Activated naive CD4-positive, alpha-beta T cell treated with anti-CD3 and anti-CD28 coated beads, Interleukin-2, amount 10 ng/mL, durations not matched to agents 7 days and 5 days (primary cell): ENCODE results near the gene NAGK.

Experiments used
- CTCF ChIA-PET: fragments of 350-600 bp; sonication (Branson Sonifier 250); formaldehyde crosslinking; loops from one replicate; lab custom pipeline; 2021; ENCODE audit warnings: antibody characterized with exemption; lab: Charles Lee
- DNase-seq: peaks from one replicate; pipeline ENCODE4 v3.0.0-alpha.2; 2020
- H3K27ac Mint-ChIP-seq: one replicate; pipeline ENCODE4 v1.8.0; 2021; ENCODE audit warnings: mild to moderate bottlenecking, moderate library complexity, mixed read lengths
- H3K27me3 Mint-ChIP-seq: one replicate; pipeline ENCODE4 v1.8.0; 2021; ENCODE audit warnings: mild to moderate bottlenecking, mixed read lengths
- H3K36me3 Mint-ChIP-seq: one replicate; pipeline ENCODE4 v1.8.0; 2021; ENCODE audit warnings: mixed read lengths
- H3K4me1 Mint-ChIP-seq: one replicate; pipeline ENCODE4 v1.8.0; 2021; ENCODE audit warnings: mixed read lengths
- H3K4me3 Mint-ChIP-seq: one replicate; pipeline ENCODE4 v1.8.0; 2021; ENCODE audit warnings: mild to moderate bottlenecking, moderate library complexity, mixed read lengths
- H3K9me3 Mint-ChIP-seq: one replicate; pipeline ENCODE4 v1.8.0; 2021; ENCODE audit warnings: mixed read lengths

NAGK gene

GRCh38 chr2:71113843-71114242, 45.4 kb downstream of the NAGK start:
- H3K9me3 Mint-ChIP-seq = no peaks in the 10 kb centered on the region
- peaks cover 18% of the 10 kb centered on the region for H3K36me3 Mint-ChIP-seq
- no peak overlapping the region for H3K27ac Mint-ChIP-seq
- H3K4me1 Mint-ChIP-seq = peaks cover 3% of the 10 kb centered on the region
- CTCF ChIA-PET = interaction anchor here (1.0 to 1.4 kb wide), 3 partner anchors 10 to 13 kb away, joined by 3 to 9 read pairs (median 3); no protein-coding TSS in a partner anchor
- no peaks in the 10 kb centered on the region for H3K27me3 Mint-ChIP-seq
- no peak for DNase-seq
- no peak overlapping the region for H3K4me3 Mint-ChIP-seq

DNA sequence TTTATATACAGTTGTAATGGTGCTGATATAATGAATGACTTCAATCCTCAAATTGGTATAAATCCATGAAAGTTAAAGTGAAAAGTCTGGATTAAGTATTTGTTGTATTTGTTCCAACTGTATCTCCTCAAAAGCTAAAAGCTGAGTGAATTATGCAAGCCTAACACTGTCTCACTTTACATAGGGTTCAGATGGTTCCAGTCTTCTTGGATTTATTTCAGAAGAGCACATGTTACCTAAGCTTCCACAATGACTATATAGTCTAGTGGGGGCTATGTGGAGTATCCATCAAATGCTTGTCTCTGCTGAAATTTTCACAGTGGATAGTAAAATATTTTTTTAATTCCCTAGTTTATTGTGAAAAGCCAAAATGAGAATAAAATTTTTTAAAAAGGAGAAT, 48.6 kb downstream of the NAGK start:
- no peak for DNase-seq
- H3K4me3 Mint-ChIP-seq = no peak overlapping the region
- H3K36me3 Mint-ChIP-seq = peaks cover 14% of the 10 kb centered on the region
- no peaks in the 10 kb centered on the region for H3K9me3 Mint-ChIP-seq
- CTCF ChIA-PET = no interaction called here
- peaks cover 3% of the 10 kb centered on the region for H3K4me1 Mint-ChIP-seq
- no peaks in the 10 kb centered on the region for H3K27me3 Mint-ChIP-seq
- H3K27ac Mint-ChIP-seq = no peak overlapping the region

- H3K4me1 Mint-ChIP-seq = no peaks in the 10 kb centered on the region
- CTCF ChIA-PET = interaction anchor here (0.9 kb wide), 1 partner anchor 20 kb away, joined by 6 read pairs; no protein-coding TSS in a partner anchor
- DNase-seq = no peak
- no peak overlapping the region for H3K27ac Mint-ChIP-seq
- H3K4me3 Mint-ChIP-seq = no peak overlapping the region
- H3K27me3 Mint-ChIP-seq = no peaks in the 10 kb centered on the region
- peaks cover 13% of the 10 kb centered on the region for H3K36me3 Mint-ChIP-seq
- H3K9me3 Mint-ChIP-seq = no peaks in the 10 kb centered on the region
Observed at GRCh38 chr2:71120195-71120594, 51.7 kb downstream of the NAGK start.

GRCh38 chr2:71121479-71121878, 53.0 kb downstream of the NAGK start:
- no peaks in the 10 kb centered on the region for H3K27me3 Mint-ChIP-seq
- no peak overlapping the region for H3K27ac Mint-ChIP-seq
- DNase-seq = no peak
- H3K9me3 Mint-ChIP-seq = no peaks in the 10 kb centered on the region
- CTCF ChIA-PET = interaction anchor here (1.1 kb wide), 1 partner anchor 23 kb away, joined by 3 read pairs; no protein-coding TSS in a partner anchor
- H3K4me1 Mint-ChIP-seq = no peaks in the 10 kb centered on the region
- peaks cover 13% of the 10 kb centered on the region for H3K36me3 Mint-ChIP-seq
- H3K4me3 Mint-ChIP-seq = no peak overlapping the region

DNA sequence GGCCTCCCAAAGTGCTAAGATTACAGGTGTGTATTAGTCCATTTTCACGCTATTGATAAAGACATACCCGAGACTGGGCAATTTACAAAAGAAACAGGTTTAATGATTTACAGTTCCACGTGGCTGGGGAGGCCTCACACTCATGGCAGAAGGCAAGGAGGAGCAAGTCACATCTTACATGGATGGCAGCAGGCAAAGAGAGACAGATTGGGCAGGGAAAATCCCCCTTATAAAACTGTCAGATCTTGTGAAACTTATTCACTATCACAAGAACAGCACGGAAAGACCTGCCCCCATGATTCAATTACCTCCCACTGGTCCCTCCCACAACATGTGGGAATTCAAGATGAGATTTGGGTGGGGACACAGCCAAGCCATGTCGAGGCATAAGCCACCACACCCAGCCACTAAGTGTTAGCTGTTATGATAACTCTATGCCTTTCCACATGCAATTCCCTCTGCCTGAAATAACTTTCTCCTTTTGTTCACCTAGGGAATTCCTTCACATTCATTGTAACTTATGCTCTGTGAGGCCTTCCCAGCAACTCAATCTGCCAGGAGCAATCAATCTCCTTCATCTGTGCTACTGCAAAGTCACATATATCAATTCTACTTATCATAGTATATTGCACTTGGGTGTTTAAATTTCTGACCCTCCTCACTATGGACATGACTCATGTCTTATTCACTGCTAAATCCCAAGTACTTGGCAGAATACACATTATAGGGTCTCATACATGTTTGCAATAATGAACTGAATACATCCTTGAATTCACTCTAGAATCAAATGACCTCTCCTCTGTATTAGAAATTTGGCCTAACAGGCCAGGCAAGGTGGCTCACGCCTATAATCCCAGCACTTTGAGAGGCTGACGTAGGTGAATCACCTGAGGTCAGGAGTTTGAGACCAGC, 54.2 kb downstream of the NAGK start:
- H3K9me3 Mint-ChIP-seq = no peaks in the 10 kb centered on the region
- no peaks in the 10 kb centered on the region for H3K4me1 Mint-ChIP-seq
- no peak overlapping the region for H3K27ac Mint-ChIP-seq
- H3K36me3 Mint-ChIP-seq = peaks cover 14% of the 10 kb centered on the region
- CTCF ChIA-PET = interaction anchor here (1.1 kb wide), 1 partner anchor 24 kb away, joined by 3 read pairs; no protein-coding TSS in a partner anchor
- DNase-seq = no peak
- no peaks in the 10 kb centered on the region for H3K27me3 Mint-ChIP-seq
- no peak overlapping the region for H3K4me3 Mint-ChIP-seq

GRCh38 chr2:71125506-71126294, 57.3 kb downstream of the NAGK start:
- CTCF ChIA-PET = interaction anchor here (0.9 kb wide), 1 partner anchor 25 kb away, joined by 3 read pairs; no protein-coding TSS in a partner anchor
- H3K27ac Mint-ChIP-seq = no peak overlapping the region

DNA sequence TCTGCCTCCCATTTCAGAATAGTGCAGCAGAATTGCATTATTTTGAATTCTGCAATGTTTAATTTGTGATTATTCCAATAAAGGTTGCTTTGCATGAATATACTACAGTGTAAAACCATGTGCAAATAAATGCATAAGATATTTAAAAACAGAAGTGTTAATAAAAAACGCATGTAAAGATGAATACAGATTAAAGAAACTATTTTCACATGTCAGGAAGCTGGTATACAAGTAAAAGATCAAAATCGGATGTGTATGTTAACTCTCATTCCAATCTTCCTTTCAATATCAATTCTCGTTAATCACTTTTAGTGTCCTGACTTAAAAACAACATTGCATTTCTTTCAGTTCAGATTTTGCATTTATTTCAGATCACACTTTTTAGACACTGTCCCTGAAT, 58.5 kb downstream of the NAGK start:
- Mint-ChIP-seq H3K36me3 (peaks cover 13% of the 10 kb centered on the region), H3K27ac (no peak overlapping the region), H3K4me3 (no peak overlapping the region), H3K9me3 (no peaks in the 10 kb centered on the region), H3K27me3 (no peaks in the 10 kb centered on the region), H3K4me1 (peaks cover 12% of the 10 kb centered on the region)
- DNase-seq = no peak
- CTCF ChIA-PET = interaction anchor here (0.9 kb wide), 1 partner anchor 27 kb away, joined by 3 read pairs; no protein-coding TSS in a partner anchor

More at GRCh38 chr2:71125506-71126294, 57.3 kb downstream of the NAGK start:
- Mint-ChIP-seq H3K9me3 (no peaks in the 10 kb centered on the region), H3K4me1 (peaks cover 12% of the 10 kb centered on the region), H3K36me3 (peaks cover 16% of the 10 kb centered on the region), H3K4me3 (no peak overlapping the region), H3K27me3 (no peaks in the 10 kb centered on the region)
- DNase-seq = no peak
